Stomach smooth muscle (tissue), 2 donors: ENCODE results near the gene MMEL1.

Experiments
- H3K27ac ChIP-seq: one replicate; pipeline ENCODE4 v1.7.0; 2013; ENCODE audit warnings: mild to moderate bottlenecking, low read length, inconsistent platforms
- H3K27me3 ChIP-seq, 2 donors: one replicate each; pipeline ENCODE4 v1.7.0; 2013; ENCODE audit warnings: low read length in 2 of 2; ENCODE audit not compliant: insufficient read depth in 2 of 2, control insufficient read depth in 1 of 2
- H3K36me3 ChIP-seq, 2 donors: one replicate each; pipeline ENCODE4 v1.7.0; 2013; ENCODE audit warnings: low read length in 2 of 2; ENCODE audit not compliant: control insufficient read depth in 2 of 2, insufficient read depth in 2 of 2
- H3K4me1 ChIP-seq: one replicate; pipeline ENCODE4 v1.7.0; 2013; ENCODE audit warnings: low read length; ENCODE audit not compliant: control insufficient read depth, insufficient read depth
- H3K4me3 ChIP-seq, 2 donors: one replicate each; pipeline ENCODE4 v1.7.0; 2013; ENCODE audit warnings: low read length in 2 of 2
- H3K9ac ChIP-seq, 2 donors: one replicate each; pipeline ENCODE4 v1.7.0; 2013; ENCODE audit warnings: low read length in 2 of 2, mild to moderate bottlenecking in 1 of 2
- H3K9me3 ChIP-seq, 2 donors: one replicate each; pipeline ENCODE4 v1.7.0; 2013; ENCODE audit warnings: low read length in 2 of 2; ENCODE audit not compliant: control insufficient read depth in 2 of 2
- donor health status: healthy.
- donor health status: Pancreatic carcinoma.

Gene MMEL1

DNA sequence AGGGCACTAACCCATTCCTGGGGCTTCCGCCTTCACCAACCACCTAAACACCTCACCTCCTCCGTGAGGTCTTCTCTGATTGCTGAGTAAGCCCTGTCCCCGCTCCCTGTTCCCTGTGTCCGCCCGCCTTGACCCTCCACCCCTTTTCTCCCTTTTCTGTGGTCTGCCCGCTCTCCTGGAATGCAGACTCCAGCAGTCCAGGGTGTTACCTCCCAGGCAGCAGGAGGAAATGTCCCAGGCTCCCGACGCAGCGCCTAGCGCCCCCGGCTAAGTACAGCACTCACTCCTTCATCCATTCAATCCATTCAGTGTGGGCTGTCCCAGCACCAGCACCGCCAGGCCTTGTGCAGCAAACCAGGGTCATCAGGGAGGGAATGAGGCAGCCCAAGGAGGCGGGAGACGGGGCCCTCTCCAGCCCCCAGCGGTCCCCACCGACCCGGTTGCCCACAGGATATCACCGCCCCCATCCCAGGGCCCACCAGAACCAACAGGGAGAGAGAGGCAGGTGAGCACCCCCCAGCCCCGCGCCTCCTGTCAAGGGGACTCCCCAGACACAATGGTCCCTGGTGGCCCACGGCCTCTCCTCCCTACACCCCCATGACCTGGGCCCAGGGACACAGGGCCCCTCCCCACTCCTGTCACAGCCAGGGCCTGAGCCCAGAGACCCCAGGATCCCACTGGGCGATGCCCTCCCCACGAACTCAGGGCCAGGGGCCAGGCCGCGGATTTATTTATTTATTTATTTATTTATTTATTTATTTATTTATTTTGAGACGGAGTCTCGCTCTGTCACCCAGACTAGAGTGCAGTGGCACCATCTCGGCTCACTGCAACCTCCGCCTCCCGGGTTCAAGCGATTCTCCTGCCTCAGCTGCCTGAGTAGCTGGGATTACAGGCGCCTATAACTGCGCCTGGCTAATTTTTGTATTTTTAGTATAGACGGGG, 66.4 kb downstream of the MMEL1 start:
- no peak overlapping the region for H3K9ac ChIP-seq

GRCh38 chr1:2564815-2565374, 67.9 kb downstream of the MMEL1 start:
- peaks cover 6 to 12% of the 10 kb centered on the region in 2 donors for H3K27me3 ChIP-seq
- no peak overlapping the region for H3K27ac ChIP-seq
- H3K4me1 ChIP-seq: no peaks in the 10 kb centered on the region
- H3K4me3 ChIP-seq: no peak overlapping the region
- peaks cover 0 to 5% of the 10 kb centered on the region in 2 donors for H3K36me3 ChIP-seq
- H3K9me3 ChIP-seq: no peaks in the 10 kb centered on the region
- no peak overlapping the region for H3K9ac ChIP-seq

More for the DNA sequence above, 66.4 kb downstream of the MMEL1 start:
- Histone ChIP-seq H3K4me1 (no peaks in the 10 kb centered on the region), H3K36me3 (peaks cover 0 to 3% of the 10 kb centered on the region in 2 donors), H3K27me3 (peaks cover 12 to 15% of the 10 kb centered on the region in 2 donors), H3K9me3 (no peaks in the 10 kb centered on the region), H3K27ac (no peak overlapping the region), H3K4me3 (no peak overlapping the region)

- Histone ChIP-seq H3K27me3 (peaks cover 5 to 12% of the 10 kb centered on the region in 2 donors), H3K9ac (no peak overlapping the region), H3K27ac (no peak overlapping the region), H3K4me1 (peaks cover under 1% of the 10 kb centered on the region), H3K9me3 (no peaks in the 10 kb centered on the region), H3K4me3 (no peak overlapping the region), H3K36me3 (peaks cover 0 to 7% of the 10 kb centered on the region in 2 donors)
Measured at GRCh38 chr1:2564006-2564814, 68.6 kb downstream of the MMEL1 start.

GRCh38 chr1:2563205-2563604, 69.6 kb downstream of the MMEL1 start:
- peaks cover 2% of the 10 kb centered on the region for H3K4me1 ChIP-seq
- H3K36me3 ChIP-seq: peaks cover 0 to 7% of the 10 kb centered on the region in 2 donors
- H3K9me3 ChIP-seq: no peaks in the 10 kb centered on the region
- no peak overlapping the region for H3K9ac ChIP-seq
- H3K27me3 ChIP-seq: peaks cover 2 to 12% of the 10 kb centered on the region in 2 donors
- H3K4me3 ChIP-seq: no peak overlapping the region
- no peak overlapping the region for H3K27ac ChIP-seq

DNA sequence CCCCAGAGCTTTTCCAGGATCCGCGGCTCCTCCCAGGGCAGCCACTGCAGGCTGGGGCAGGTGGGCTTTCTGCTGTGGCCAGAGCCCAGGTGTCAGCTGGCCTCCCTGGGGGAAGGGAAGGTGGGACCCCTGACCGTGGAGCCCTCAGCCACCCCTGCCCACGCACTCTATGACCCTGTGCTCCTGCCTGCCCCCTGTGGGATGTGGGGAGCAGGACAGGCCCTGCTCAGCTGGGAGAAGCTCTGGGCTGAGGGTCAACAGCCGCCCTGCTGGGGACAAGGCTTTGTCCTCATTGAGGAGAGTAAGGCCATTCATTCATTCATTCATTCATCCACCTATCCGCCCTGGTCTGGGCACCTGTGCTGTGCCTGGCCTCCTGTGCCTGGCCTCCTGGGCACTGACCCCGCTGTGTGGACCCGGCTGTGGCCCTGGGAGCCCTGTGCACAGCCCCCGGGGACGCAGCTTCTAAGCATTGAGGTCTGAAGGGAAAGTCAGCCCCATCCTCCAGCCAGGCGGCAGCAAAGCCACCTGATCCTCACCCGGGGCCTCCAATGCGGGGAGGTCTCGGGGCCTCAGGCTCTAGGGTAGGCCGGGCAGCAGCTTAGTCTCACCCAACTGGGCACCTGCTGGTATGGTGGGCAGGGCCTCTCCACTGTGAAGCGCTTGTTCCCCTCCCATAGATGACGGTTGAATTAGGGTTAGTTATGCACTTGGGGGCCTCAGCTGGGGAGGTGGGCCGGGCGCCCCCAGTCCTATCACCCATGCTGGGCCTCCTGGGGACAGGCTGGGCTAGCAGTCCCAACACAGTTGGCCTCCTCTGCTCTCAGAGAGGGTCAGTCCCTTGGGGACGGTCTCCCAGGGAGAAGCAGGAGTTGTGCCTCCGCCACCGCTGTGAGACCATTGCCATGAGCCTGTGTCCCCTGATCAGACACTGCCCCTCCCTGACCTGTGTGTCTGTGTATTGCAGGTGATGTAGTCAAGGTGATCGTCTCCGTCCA, 70.6 kb downstream of the MMEL1 start:
- no peaks in the 10 kb centered on the region for H3K9me3 ChIP-seq
- no peak overlapping the region for H3K4me3 ChIP-seq
- H3K36me3 ChIP-seq: peaks cover 0 to 7% of the 10 kb centered on the region in 2 donors
- H3K27me3 ChIP-seq: peaks cover 0 to 9% of the 10 kb centered on the region in 2 donors
- H3K9ac ChIP-seq: no peak overlapping the region
- H3K4me1 ChIP-seq: peaks cover 12% of the 10 kb centered on the region
- H3K27ac ChIP-seq: no peak overlapping the region

DNA sequence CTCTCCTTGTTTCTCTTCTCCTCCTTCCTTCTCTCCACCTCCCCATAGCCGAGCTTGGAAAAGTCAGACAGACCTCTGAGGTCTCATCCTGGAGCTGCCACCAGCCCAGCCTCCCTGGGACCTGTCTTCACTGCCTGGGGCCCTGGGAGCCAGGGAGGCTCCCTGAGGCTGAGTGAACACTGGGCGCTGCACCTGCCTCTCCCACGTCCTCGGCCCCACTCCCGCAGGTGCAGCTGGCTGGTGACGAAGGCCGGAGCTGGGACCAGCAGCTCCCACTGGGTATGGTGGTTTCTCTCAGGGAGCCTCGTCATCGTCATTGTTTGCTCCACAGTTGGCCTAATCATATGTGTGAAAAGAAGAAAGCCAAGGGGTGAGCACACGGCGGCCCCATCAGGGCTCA, 71.4 kb downstream of the MMEL1 start:
- no peak overlapping the region for H3K4me3 ChIP-seq
- H3K27ac ChIP-seq: no peak overlapping the region
- H3K9ac ChIP-seq: no peak overlapping the region
- no peaks in the 10 kb centered on the region for H3K9me3 ChIP-seq
- peaks cover 19% of the 10 kb centered on the region for H3K4me1 ChIP-seq
- H3K36me3 ChIP-seq: peaks cover 0 to 7% of the 10 kb centered on the region in 2 donors
- H3K27me3 ChIP-seq: peaks cover 0 to 6% of the 10 kb centered on the region in 2 donors

GRCh38 chr1:2560299-2561073, 72.3 kb downstream of the MMEL1 start:
- Histone ChIP-seq H3K27ac (no peak overlapping the region), H3K4me3 (no peak overlapping the region), H3K9me3 (no peaks in the 10 kb centered on the region), H3K36me3 (peaks cover 0 to 7% of the 10 kb centered on the region in 2 donors), H3K4me1 (peaks cover 28% of the 10 kb centered on the region), H3K9ac (no peak overlapping the region), H3K27me3 (peaks cover 0 to 5% of the 10 kb centered on the region in 2 donors)

GRCh38 chr1:2559509-2560298, 73.1 kb downstream of the MMEL1 start:
- peaks cover 36% of the 10 kb centered on the region for H3K4me1 ChIP-seq
- no peak overlapping the region for H3K4me3 ChIP-seq
- H3K9ac ChIP-seq: no peak overlapping the region
- H3K9me3 ChIP-seq: no peaks in the 10 kb centered on the region
- no peak overlapping the region for H3K27ac ChIP-seq
- no peaks in the 10 kb centered on the region for H3K27me3 ChIP-seq
- H3K36me3 ChIP-seq: peaks cover 0 to 7% of the 10 kb centered on the region in 2 donors

DNA sequence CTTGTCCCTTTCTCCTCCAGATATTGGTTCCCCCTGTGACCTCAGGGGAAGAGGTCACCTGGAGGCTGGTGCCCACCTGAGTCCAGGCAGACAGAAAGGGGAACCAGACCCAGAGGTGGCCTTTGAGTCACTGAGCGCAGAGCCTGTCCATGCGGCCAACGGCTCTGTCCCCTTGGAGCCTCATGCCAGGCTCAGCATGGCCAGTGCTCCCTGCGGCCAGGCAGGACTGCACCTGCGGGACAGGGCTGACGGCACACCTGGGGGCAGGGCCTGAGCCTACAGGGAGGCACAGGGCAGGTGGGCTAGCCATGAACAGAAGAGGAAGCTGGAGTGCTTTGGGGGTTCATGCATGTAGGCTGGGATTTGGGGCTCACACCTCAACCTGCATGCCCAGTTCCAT, 74.0 kb downstream of the MMEL1 start:
- peaks cover 0 to 7% of the 10 kb centered on the region in 2 donors for H3K36me3 ChIP-seq
- H3K9ac ChIP-seq: no peak overlapping the region
- H3K4me3 ChIP-seq: no peak overlapping the region
- H3K4me1 ChIP-seq: peaks cover 37% of the 10 kb centered on the region
- no peaks in the 10 kb centered on the region for H3K9me3 ChIP-seq
- no peaks in the 10 kb centered on the region for H3K27me3 ChIP-seq
- no peak overlapping the region for H3K27ac ChIP-seq
